K562 (cell line): Measurements from ENCODE around the gene CUL4B. TPM values are rescaled to one million over a fixed set of nuclear protein-coding genes. Genes with fewer than 3 reads are reported as not detected.

Experiments
- DPF2 ChIP-seq: fragments of 450-650 bp; IDR thresholded peaks from 2 replicates; pipeline ENCODE4 v1.6.1; 2016
- ELF4 ChIP-seq: fragments of 450-650 bp; formaldehyde crosslinking; IDR thresholded peaks from 2 replicates; pipeline ENCODE4 v1.4.0; 2022; ENCODE audit warnings: missing genetic modification characterization
- FOXJ2 ChIP-seq: fragments of 200-800 bp; sonication (Bioruptor generic); IDR thresholded peaks from 2 replicates; pipeline ENCODE4 v1.6.1; 2016; ENCODE audit warnings: missing genetic modification characterization, missing compliant biosample characterization
- IFI16 ChIP-seq: fragments of 250-450 bp; sonication (Bioruptor Pico); IDR thresholded peaks from 2 replicates; pipeline ENCODE4 v2.1.2; 2022; ENCODE audit warnings: mild to moderate bottlenecking, inconsistent platforms
- MTA2 ChIP-seq: fragments of 450-650 bp; IDR thresholded peaks from 2 replicates; pipeline ENCODE4 v1.6.1; 2016; ENCODE audit warnings: low read depth
- NEUROD1 ChIP-seq: fragments of 150-350 bp; IDR thresholded peaks from 2 replicates; pipeline ENCODE4 v1.6.1; 2014; ENCODE audit warnings: borderline replicate concordance, low read length, low read depth; ENCODE audit not compliant: partially characterized antibody
- NFE2L1 ChIP-seq: fragments of 450-650 bp; IDR thresholded peaks from 2 replicates; pipeline ENCODE4 v1.6.1; 2016; ENCODE audit warnings: missing genetic modification characterization, low read depth, mild to moderate bottlenecking, missing compliant biosample characterization, moderate library complexity, borderline replicate concordance
- POLR2A ChIP-seq: fragments of 450-650 bp; conservative IDR thresholded peaks from 2 replicates; pipeline ENCODE4 v1.6.1; 2016
- TEAD1 ChIP-seq, 2 experiments: fragments of 450-650 bp in 1 of 2; sonication (generic) in 1 of 2; formaldehyde crosslinking; IDR thresholded peaks; 2 replicates each; pipeline versions ENCODE4 v1.4.0 to v1.8.0; 2020 to 2022; ENCODE audit warnings: mild to moderate bottlenecking in 2 of 2, missing genetic modification reagents in 1 of 2
- ZFP36 ChIP-seq: fragments of 150-350 bp; IDR thresholded peaks from 2 replicates; pipeline ENCODE4 v1.6.1; 2018; ENCODE audit warnings: low read length, low read depth; ENCODE audit not compliant: partially characterized antibody
- ZNF184 ChIP-seq: sonication (generic); formaldehyde crosslinking; IDR thresholded peaks from 2 replicates; pipeline ENCODE4 v1.5.0; 2020; ENCODE audit warnings: missing genetic modification reagents
- polyA plus RNA-seq, 8 experiments: library from polyadenylated mRNA; depleted of rRNA in 4 of 8; stranded (reverse) in 5 of 8; unstranded in 3 of 8; fragments of >200 nt; fragmentation: Nextera tagmentation in 2 of 8; fragmentation: Illumina TruSeq in 1 of 8; extraction: Ambion mirVana in 2 of 8; extraction: Trizol in 1 of 8; gene quantifications; 2 replicates each; pipeline versions ENCODE4 v1.2.1 to v1.2.3, GENCODE V29; 2011 to 2014; ENCODE audit warnings: inconsistent platforms in 1 of 8, missing spikeins in 1 of 8
- total RNA-seq, 7 experiments: library from RNA; depleted of rRNA in 6 of 7; stranded (reverse); fragments of >200 nt in 6 of 7; fragmentation: Illumina TruSeq in 2 of 7; extraction: Trizol in 2 of 7; gene quantifications; 2 replicates each; pipeline versions ENCODE4 v1.2.1 to v1.2.3, GENCODE V29; 2011 to 2021; ENCODE audit warnings: low replicate concordance in 1 of 7
- TF ChIP-seq, protein P1 (sequence below): fragments of 450-650 bp; IDR thresholded peaks from 2 replicates; pipeline ENCODE4 v1.6.1; 2017; ENCODE audit warnings: antibody characterized with exemption, mild to moderate bottlenecking
- TF ChIP-seq, protein P2 (sequence below): fragments of 450-650 bp; formaldehyde crosslinking; IDR thresholded peaks from 2 replicates; pipeline ENCODE4 v1.4.0; 2020; ENCODE audit warnings: mild to moderate bottlenecking, moderate library complexity
- TF ChIP-seq, protein P3 (sequence below): sonication (generic); formaldehyde crosslinking; IDR thresholded peaks from 2 replicates; pipeline ENCODE4 v1.8.0; 2022; ENCODE audit warnings: mild to moderate bottlenecking, missing genetic modification reagents
- TF ChIP-seq, protein P4 (sequence below): fragments of 200-400 bp; formaldehyde crosslinking; IDR thresholded peaks from 2 replicates; pipeline ENCODE4 v1.6.1; 2017; ENCODE audit warnings: mild to moderate bottlenecking, low read depth, low read length, moderate library complexity
- TF ChIP-seq, protein P5 (sequence below): fragments of 250-450 bp; sonication (Bioruptor Pico); IDR thresholded peaks from 2 replicates; pipeline ENCODE4 v1.4.0; 2020
- TF ChIP-seq, protein P6 (sequence below): fragments of 250-450 bp; sonication (Bioruptor Pico); IDR thresholded peaks from 2 replicates; pipeline ENCODE4 v1.8.0; 2022; ENCODE audit warnings: moderate library complexity, mild to moderate bottlenecking, inconsistent platforms

Gene CUL4B
- total and polyA plus RNA-seq, 9 of the 15 experiments (the other 6 are each of a cell fraction or from before 2014, with no cell fraction given) = 15.0 to 41.7 (median 37.5) TPM

DNA sequence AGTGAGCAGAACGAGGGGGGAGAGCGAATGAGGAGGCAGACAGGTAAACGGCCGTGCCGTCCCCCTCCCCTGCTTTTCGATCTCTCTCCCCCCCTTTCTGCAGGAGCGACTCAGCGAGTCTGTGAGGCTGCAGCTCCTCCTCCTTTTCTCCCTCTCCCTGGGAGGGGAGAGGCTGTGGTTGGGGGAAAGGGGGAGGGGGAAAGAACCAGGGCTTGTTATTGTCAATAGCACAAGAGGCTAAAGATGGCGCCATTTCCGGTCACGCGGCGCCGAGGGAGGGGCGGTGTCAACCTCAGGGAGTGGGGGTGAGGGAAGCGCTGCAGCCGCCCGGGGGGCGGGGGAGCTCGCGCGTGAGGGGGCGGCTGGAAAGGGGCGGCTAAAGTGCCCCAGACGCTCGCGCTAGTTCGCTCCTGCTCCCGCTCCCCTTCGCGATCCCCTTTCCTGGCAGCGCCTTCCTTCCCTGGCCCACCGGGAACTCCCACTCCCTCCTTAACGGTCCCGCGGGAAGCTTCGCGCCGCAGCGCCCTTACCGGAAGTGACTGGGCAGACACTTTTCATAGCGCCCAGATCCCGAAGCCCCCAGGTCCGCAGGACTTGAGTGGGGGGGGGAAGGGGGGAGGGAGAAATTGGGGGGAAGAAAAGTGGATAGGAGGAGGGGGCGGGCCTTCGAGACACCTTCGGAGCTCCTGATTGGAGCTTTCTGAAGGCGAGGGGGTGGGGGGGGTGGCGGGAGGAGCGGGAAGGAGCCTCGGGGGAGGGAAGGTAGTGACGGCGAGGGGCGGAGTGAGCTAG is at the start of gene CUL4B (continued):
- TF ChIP-seq, protein P1, sequence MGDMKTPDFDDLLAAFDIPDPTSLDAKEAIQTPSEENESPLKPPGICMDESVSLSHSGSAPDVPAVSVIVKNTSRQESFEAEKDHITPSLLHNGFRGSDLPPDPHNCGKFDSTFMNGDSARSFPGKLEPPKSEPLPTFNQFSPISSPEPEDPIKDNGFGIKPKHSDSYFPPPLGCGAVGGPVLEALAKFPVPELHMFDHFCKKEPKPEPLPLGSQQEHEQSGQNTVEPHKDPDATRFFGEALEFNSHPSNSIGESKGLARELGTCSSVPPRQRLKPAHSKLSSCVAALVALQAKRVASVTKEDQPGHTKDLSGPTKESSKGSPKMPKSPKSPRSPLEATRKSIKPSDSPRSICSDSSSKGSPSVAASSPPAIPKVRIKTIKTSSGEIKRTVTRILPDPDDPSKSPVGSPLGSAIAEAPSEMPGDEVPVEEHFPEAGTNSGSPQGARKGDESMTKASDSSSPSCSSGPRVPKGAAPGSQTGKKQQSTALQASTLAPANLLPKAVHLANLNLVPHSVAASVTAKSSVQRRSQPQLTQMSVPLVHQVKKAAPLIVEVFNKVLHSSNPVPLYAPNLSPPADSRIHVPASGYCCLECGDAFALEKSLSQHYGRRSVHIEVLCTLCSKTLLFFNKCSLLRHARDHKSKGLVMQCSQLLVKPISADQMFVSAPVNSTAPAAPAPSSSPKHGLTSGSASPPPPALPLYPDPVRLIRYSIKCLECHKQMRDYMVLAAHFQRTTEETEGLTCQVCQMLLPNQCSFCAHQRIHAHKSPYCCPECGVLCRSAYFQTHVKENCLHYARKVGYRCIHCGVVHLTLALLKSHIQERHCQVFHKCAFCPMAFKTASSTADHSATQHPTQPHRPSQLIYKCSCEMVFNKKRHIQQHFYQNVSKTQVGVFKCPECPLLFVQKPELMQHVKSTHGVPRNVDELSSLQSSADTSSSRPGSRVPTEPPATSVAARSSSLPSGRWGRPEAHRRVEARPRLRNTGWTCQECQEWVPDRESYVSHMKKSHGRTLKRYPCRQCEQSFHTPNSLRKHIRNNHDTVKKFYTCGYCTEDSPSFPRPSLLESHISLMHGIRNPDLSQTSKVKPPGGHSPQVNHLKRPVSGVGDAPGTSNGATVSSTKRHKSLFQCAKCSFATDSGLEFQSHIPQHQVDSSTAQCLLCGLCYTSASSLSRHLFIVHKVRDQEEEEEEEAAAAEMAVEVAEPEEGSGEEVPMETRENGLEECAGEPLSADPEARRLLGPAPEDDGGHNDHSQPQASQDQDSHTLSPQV = no peak
- TF ChIP-seq, protein P2, sequence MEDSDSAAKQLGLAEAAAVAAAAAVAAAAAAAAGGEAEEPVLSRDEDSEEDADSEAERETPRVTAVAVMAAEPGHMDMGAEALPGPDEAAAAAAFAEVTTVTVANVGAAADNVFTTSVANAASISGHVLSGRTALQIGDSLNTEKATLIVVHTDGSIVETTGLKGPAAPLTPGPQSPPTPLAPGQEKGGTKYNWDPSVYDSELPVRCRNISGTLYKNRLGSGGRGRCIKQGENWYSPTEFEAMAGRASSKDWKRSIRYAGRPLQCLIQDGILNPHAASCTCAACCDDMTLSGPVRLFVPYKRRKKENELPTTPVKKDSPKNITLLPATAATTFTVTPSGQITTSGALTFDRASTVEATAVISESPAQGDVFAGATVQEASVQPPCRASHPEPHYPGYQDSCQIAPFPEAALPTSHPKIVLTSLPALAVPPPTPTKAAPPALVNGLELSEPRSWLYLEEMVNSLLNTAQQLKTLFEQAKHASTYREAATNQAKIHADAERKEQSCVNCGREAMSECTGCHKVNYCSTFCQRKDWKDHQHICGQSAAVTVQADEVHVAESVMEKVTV (CRISPR knock-in tag) = no peak
- TF ChIP-seq NFE2L1 (tag) (no peak), IFI16 (CRISPR knock-in tag) (no peak), TEAD1 (CRISPR knock-in tag; IDR thresholded peaks at IDR 0.05) (peak in 1 of 2 experiments; percentile 44; a peak in 1 of 4 replicates), ZFP36 (no peak), FOXJ2 (tag) (peak; percentile 86), ELF4 (CRISPR knock-in tag) (0 out of 2 replicates have a peak, but pooled peaks have one; percentile 0), NEUROD1 (peak; percentile 76), MTA2 (0 out of 2 replicates have a peak, but pooled peaks have one; percentile 6), DPF2 (0 out of 2 replicates have a peak, but pooled peaks have one; percentile 24), POLR2A (peak; percentile 81), ZNF184 (CRISPR knock-in tag) (no peak)
- TF ChIP-seq, protein P3, sequence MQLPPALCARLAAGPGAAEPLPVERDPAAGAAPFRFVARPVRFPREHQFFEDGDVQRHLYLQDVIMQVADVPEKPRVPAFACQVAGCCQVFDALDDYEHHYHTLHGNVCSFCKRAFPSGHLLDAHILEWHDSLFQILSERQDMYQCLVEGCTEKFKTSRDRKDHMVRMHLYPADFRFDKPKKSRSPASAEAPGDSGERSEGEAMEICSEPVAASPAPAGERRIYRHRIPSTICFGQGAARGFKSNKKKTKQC (CRISPR knock-in tag) = 0 out of 2 replicates have a peak, but pooled peaks have one; percentile 30
- TF ChIP-seq, protein P4, sequence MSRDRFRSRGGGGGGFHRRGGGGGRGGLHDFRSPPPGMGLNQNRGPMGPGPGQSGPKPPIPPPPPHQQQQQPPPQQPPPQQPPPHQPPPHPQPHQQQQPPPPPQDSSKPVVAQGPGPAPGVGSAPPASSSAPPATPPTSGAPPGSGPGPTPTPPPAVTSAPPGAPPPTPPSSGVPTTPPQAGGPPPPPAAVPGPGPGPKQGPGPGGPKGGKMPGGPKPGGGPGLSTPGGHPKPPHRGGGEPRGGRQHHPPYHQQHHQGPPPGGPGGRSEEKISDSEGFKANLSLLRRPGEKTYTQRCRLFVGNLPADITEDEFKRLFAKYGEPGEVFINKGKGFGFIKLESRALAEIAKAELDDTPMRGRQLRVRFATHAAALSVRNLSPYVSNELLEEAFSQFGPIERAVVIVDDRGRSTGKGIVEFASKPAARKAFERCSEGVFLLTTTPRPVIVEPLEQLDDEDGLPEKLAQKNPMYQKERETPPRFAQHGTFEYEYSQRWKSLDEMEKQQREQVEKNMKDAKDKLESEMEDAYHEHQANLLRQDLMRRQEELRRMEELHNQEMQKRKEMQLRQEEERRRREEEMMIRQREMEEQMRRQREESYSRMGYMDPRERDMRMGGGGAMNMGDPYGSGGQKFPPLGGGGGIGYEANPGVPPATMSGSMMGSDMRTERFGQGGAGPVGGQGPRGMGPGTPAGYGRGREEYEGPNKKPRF = no peak
- TF ChIP-seq, protein P5, sequence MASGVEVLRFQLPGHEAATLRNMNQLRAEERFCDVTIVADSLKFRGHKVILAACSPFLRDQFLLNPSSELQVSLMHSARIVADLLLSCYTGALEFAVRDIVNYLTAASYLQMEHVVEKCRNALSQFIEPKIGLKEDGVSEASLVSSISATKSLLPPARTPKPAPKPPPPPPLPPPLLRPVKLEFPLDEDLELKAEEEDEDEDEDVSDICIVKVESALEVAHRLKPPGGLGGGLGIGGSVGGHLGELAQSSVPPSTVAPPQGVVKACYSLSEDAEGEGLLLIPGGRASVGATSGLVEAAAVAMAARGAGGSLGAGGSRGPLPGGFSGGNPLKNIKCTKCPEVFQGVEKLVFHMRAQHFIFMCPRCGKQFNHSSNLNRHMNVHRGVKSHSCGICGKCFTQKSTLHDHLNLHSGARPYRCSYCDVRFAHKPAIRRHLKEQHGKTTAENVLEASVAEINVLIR = no peak
- TF ChIP-seq, protein P6, sequence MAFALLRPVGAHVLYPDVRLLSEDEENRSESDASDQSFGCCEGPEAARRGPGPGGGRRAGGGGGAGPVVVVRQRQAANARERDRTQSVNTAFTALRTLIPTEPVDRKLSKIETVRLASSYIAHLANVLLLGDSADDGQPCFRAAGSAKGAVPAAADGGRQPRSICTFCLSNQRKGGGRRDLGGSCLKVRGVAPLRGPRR (CRISPR knock-in tag) = no peak
